ENCODE data around the gene NTN1.

NTN1 gene

DNA sequence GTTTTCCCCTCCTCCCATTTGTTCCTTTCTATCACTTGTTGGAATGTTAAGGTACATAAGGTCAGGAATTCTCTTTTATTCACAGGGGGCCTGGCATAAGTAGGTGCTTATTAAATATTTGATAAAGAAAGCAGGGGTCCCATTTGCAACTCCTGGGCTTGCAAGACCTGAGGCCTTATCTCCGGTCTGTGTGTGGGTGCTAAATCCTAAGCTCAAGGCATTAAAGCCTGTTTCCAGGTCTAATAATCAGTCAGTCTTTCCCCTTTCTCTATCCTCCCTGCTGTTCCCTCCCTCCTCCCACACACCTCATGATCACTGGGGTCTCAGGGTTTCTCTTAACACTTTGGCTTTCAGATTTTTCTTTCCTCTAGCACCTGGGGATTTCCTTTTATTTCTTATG, 17.1 kb downstream of the NTN1 start:
- no peak for FAIRE-seq

DNA sequence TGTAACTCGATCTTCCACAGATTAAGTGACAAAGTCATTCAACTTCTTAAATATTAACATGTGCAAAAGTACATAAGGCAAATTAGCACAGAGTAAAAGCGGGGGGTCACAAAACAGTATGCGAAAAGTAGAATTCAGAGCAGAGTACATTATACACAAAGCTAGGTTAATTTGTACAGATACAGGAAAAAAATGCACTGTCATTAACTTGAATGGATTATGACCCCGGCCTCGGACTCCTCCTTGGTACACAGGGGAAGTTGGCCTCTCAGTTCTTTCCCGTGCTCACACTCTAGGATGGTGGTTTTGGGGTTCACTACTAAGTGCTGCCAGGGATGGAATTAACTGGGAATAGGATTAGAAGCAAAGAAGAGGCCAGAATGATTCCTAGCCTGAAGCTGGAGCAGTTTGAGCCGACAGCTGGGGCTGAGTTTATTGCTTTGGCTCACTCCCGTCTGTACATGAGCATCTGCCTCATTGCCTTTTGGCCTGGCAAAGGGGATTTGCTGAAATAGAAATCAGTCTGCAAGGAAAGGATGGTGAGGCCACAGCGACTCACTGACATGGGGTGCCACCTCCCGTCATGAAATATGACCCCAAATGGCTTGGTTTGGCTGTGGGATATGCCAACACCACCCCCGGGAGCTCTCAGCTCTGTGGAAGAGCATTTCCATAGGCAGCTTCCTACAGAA, 23.6 kb downstream of the NTN1 start:
- no peak for FAIRE-seq

DNA sequence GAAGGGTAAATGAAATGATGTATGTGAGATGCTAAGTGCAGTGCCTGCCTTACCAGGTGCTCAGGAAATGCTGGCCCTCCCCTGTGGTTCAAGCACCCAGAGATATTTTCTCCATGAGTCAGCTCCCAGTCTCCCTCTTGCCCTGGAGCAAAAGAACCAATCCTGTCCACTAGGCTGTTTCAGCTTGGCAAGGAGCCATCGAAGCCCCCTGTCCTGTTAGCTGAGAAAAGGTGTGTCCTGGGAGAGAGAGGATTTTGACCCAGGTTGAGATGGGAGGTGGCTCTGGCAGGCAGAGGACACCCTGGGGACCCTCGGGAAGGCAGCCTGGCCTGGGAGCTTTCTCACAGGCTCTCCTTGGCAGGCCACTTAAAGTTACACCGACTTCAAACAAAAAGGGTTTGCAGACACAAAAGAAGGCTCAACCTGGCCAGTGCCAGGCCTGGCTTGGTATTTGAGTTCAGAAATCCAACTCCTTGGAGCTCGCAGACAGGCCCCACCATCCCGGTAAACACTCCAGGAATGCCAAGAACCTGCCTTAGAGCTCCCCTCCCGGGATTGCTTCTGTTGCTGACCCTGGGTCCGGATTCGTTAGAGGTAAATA, 29.6 kb downstream of the NTN1 start:
- FAIRE-seq, result no peak

DNA sequence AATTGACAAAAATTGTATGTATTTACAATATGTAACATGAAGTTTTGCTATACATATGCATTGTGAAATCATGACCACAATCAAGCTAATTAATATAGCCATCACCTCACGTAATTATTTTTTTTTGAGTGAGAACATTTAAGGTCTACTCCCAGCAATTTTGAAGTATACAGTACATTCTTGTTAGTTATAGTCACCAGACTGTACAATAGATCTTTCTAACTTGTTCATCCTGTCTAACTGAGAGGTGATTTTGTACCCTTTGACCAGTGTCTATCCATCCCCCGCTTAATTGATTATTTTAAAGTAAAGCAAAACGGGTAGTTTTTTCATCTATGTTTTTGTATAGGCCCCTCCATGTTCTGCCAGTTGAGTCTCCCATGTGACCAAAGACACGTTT, 30.3 kb downstream of the NTN1 start:
- no peak for FAIRE-seq

DNA sequence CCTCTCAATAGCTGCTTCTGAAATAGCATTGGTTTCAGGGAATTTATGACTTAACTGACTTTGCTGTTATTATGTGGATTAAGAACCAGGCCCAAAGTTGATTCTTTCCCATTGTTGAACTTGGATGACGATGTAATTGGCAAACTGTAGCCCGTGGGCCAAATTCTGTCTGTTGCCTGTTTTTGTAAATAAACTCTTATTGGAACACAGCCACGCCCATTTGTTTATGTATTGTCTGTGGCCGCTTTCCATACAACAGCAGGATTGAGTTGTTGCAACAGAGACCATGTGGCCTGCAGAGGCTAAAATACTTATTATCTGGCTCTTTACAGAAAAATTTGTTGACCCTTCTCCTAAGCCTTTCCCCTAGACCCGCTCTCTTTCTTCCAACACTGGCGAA, 31.6 kb downstream of the NTN1 start:
- FAIRE-seq, result no peak

DNA sequence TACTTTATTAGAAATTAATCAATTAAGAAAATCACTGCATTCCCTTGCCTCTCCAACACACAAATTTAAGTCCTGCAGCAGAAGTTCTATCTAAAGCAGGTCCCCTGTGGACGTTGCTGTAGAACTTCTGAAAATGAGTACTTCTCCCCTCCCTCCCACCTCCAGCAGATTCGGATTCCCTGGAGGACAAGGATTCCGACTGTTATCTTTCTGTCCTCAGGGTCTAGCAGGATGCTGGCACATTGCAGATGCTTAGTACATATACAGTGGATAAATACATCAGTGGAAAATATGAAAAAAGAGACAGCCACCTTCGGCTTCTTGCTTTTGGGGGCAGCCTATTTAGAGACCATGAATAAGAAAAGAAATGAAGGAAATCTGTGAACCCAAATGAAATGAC, 32.1 kb downstream of the NTN1 start:
- no peak for FAIRE-seq

DNA sequence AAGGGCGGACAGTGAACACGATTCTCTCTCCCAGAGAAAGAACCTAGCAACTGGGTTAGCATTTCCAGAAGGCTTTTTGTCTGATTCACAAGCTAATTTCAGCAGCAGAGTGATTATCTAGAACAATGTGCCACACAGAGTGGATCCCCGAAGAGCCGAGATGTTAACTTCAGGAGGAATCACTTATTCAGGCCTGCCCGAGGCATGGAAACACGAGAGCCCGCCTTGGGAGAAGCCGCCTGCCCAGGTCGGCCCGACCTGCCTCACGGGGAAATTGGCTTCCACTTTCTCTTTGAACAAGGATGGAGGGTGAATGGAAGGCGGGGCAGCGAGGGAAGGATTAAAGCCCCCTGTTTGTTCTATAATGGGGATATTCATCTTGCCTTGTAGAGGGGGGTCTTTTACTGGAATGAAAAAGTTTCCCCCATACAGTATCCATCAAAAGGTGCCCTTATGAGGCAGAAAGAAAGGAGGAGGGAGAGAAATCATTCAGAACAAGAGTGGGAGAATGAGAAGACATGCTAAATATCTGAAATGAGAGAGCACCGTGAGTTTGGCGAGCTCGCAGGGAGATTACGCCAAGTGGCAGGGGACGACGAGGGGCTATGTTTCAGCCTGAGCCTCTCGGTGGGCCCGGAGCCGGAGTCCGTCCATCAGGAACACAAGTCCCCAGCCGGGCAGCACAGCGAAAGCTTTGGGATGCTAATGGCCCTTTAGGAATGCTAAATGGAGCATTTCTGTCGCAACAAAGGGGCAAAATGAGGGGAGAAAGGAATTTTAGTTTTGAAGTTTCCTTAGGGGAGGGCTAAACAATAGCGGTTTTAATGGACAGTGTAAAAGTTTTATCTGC, 33.0 kb downstream of the NTN1 start:
- no peak for FAIRE-seq

DNA sequence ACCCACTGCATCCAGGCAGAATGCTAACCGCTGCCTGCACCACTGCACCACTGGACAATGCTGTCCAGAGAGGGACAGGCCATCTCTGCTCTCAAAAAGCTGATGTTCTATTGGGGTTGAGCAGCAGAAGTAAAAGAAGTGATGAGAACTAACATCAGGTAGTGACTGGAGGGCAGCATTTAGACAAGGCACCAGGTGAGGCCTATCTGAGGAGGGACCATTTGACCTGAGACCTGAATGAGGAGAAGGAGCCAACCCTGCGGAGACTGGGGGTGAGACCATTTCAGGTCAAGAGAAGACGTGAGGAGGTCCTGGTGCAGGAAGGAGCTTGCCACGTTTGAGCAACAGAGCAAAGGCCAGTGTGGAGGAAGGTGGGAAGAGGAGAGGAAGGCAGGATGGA, 34.0 kb downstream of the NTN1 start:
- FAIRE-seq, result no peak

DNA sequence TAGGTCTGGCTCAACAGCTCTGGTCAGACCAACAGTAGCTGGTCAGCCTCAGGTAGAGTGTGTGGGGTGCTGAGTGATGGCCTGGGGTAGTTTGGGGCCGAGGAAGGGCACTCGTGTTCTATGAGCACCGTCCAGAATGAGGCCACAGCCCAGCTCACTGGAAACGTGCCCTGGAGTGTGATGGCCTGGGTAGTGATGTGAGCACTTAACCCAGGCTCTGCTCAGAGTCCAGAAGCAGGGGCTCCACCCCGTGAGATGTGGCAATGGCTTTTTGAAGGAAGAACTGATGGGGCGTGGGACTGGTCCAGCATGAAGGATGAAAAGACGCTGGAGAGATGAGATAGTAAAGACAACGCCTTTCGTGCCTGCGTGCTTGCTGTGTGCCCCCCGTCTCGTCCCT, 35.3 kb downstream of the NTN1 start:
- no peak for FAIRE-seq

DNA sequence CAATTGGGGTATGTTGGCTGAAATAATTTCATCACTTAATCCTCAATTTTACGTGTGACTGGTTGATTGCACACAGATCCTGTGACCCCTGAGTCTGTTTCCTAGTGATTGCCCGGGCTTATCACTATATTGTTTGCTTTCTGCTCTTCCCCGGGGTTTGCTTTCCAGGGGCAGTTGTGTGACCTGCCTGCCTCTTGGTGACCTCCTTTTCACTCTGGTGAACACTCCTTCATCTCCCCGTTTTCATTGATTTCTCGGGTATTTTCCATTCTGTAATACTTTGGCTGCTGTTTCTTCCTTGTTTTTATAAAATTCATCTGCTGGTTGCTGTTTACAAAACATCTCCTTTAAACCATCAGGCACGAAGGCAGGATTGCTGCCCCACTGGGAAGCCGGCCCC, 36.0 kb downstream of the NTN1 start:
- FAIRE-seq, result peak; percentile 68

DNA sequence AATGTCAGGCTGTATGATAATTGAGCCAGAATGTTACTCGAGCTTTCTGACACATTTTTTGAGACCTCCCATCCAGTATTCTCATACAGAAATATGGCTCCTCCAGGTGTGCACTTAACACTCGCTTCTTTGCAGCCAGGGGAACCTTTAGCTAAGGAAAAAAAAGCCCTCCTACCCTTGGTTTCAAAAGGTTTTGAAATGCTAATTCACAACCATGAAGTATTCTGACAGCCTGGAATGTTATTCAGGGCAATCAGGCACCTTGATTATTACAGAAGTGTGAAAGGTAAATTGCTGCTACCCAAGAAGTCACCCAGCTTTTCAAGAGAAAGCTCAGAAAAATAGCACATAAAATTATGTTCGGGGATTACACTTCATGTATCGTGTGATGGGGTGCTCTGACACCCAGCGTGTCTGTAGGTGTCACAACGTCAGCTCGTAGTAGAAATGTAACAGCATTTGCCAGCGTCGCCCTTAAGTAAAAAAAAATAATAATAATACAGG, 41.1 kb downstream of the NTN1 start:
- FAIRE-seq, result no peak

DNA sequence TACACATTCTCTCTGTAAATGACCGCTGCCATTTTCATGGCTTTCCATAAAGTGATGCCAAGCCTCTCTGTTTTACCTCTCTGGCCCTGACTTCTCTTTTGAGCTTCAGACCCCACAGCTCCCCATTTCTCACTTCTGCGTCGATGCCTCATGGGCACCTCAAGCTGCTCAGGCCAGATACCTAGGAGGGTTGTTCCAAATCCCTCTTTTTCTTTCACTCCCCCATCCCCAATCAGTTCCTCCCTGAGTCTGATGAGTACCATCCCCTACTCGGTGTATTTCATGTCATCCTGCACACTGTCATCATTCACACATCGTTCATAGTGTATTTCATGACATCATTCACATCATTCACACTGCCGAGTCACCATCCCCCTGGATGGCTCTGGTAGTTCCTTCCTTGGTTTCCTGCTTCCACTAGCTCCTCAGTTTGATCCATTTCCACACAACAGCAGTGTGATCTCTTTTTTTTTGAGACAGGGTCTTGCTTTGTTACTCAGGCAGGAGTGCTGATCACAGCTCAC, 43.1 kb downstream of the NTN1 start:
- no peak for FAIRE-seq

DNA sequence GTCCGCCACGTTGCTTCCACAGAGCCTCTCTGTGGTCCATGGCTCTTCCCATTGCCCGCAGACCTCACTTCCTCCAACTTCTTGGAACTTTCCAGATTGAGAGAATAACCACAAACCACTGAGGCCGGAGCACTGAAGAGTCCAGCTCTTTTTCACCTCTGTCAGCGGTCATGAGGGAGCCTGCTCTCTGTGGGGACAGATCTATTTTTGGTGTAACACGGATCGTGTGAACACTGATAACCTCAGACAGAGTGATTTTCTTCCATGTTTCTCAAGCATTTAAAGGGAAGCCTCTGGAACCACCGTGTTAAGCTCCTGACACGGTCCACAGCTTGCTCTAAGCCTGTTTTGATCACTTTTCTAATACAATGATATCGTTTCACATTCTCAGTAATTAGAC, 49.7 kb downstream of the NTN1 start:
- no peak for FAIRE-seq

DNA sequence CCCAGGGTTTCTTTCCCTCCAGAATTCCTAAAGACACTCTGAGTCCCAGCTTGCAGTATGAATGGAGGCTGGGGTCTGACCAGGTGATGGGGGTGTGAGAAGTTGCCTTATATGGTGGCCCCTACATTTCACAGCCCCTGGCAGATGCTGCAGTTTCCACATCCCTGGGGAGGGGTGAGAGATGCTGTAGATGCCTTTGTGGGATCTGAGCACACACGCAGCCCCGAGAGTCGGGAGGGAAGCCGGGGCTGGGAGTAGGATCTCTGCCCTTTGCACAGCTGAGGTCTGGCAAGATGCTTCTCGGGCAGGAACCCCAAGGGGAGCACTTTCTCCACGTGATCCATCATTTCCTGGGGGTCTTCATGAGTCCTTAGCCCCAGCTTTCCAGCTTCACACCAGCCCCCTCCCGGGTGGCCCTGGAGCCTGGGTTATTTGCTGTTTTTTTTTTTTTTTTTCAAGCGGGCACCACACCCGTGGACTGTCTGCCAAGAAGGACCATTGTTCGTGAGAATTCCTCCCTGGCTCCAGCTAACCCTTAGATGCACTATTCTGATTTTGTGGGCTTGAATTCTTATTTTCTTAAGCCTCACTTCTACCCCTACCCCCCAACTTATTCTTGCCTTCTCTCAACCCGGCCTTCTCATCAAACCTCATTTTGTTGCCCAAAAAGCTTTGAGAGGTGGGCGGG, 50.6 kb downstream of the NTN1 start:
- no peak for FAIRE-seq

DNA sequence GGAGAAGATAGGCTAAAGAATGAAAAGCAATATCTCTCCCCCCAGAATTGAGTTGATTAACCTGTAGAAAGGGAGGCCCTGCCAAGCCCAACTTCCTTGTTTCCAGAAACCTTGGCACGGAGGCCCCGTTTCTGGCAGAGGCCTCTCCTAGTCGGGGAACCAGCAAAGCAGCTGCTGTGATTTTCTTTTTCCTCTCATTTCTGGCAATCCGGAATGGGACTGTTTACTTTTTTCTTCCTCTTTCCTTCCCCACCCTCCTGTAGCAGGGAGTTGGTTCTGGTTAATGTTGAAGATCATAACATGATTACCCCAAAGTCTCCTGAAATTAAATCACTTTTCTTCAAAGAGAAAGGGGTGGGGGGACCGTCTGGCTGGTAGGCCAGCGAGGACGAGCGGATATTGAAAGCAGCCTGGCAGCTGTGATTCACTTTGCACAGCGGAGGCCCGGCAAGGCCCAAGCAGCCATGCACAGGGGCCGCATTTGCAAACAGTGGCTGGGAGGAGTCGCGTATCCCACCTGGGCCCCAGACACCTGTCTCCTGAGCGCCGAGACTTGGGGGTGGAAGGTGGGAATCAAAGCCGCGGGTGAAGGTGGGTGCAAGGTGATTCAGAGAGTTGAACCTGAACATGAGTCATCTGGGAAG, 51.5 kb downstream of the NTN1 start:
- no peak for FAIRE-seq

DNA sequence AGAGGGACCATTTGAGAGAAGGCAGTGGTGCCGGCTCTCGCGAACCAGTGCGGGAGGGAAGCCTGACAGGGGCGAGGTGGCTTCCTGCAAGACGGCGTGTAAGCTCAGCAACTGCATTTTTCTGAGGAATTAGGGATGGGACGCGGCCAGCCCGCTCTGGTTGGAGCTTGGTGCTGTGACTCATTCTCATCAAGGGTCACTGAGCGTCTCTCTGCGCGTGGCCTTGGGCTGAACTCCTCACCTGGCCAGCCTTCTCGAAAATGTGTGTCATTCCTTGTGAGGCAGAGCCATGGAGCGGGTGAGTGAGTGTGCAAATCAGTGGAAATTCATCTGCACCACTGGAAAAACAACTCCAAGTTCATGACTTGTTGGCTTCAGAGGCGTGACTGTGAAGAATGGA, 52.8 kb downstream of the NTN1 start:
- no peak for FAIRE-seq

DNA sequence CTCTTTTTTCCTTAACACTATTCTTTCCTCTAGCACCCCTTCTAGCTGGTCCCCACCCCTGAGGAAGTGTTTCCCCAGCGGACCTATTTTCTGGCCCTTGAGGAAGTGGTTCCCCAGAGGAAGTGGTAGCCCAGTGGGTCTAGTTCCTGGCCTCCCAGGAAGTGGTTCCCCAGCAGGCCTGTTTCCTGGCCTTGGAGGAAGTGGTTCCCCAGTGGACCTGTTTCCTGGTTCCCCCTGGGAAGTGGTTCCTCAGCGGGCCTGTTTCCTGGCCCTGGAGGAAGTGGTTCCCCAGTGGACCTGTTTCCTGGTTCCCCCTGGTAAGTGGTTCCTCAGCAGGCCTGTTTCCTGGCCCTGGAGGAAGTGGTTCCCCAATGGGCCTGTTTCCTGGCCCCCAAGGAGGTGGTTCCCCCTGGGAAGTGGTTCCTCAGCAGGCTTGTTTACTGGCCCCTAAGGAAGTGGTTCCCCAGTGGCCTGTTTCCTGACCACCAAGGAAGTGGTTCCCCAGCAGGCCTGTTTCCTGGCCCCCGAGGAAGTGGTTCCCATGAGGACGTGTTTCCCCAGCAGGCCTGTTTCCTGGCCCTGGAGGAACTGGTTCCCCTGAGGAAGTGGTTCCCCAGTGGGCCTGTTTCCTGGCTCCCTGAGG, 58.3 kb downstream of the NTN1 start:
- FAIRE-seq, result no peak

DNA sequence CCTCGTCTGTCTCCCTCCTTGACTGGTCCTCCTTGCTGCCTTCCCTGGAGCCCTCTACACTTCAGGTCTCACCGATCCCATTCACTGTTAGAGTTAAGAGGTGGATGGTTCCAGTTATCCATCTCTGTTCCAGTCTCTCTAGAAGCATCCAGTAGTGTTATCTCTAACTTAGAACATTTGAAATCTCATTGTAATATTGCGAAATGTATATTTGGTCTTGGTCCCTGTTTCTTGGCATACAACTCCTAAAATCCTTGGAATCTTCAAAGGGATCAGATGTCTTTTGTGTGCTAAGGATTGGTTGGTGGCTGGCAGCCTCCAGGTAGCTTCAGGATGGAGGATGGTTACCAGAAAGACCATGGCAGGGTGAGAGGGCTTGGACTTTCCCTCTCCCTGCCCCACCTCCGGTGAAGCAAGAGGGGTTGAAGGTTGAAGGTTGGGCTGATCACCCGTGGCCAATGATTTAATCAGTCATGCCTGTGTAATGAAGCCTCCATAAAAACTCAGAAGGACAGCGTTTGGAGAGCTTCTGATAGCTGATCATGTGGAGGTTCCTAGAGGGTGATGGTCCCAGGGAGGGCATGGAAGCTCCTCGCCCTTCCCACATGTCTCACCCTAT, 59.1 kb downstream of the NTN1 start:
- FAIRE-seq, result no peak

DNA sequence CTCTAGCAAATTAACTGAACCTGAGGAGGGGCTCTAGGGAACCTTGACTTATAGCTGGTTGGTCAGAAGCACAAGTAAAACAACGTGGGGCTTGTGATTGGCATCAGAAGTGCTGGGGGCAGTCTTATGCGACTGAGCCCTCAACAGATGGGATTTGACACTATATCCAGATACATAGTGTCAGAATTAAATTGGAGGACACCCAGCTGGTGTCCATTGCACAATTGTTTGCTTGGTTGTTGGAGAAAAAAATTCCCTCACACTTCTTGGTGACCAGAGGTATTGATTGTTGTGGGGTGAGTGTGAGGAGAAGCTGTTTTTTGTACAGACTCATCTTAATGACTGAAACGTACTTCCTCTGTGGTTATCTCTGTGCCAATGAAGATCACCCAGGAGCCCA, 59.7 kb downstream of the NTN1 start:
- FAIRE-seq, result no peak

DNA sequence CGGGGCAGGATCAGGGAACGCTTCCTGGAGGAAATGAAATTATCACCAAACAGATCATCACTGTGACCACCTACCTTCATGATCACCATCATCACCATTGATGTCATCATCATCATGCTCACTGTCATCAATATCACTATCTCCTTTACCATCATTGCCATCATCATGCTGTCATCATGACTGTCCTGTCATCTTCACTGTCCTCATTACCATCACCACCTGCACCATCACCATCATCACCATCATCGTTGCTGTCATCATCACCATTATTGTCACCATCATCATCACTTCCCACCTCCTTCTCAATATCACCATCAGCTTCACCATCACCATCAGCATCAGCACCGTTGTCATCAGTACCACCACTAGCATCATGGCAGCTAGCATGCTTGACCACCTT, 65.3 kb downstream of the NTN1 start:
- no peak for FAIRE-seq

DNA sequence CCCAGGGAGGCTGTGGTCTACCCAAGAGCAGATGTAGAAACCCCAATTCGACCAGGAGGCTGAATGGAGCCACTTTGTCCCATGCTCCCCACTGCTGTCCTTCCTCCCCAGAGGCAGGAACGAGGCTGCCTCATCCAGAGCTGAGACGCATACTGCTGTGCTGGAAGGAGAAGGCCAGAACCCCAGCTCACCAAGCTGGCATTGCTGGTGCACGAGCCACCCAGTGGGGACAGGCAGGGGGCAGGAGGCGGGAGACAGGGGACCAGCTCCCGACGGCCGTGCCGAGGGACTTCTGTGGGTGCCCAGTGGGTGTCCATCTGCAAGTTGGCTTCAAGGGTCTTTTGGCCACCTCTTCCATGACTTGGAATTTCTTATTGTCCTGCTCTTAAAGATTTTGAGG, 66.6 kb downstream of the NTN1 start:
- no peak for FAIRE-seq

DNA sequence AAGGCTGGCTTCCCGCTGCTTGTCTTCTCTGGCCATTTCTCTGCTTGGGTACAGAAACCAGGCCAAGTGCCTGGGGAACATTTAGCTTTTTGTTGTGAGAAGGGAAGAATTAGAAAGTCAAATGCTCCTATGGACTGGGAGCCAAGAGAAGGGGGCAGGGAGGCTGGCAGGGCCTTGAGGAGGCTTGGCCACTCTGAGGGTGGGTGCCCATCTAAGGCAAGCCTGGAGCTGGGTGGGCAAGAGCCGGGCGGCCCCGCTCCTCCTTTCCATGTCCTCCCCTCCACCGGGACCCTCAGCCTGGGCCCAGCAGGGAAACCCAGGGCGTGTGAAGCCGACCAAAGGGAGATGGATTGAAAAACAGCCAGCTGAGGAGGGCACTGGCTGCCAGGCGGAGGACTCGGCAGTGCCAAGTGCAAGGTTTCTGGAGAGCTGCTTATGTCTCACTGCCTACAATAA, 69.4 kb downstream of the NTN1 start:
- FAIRE-seq, result no peak
